HepG2 (cell line): ENCODE data around the gene MLLT10. TPM values are rescaled to one million over a fixed set of nuclear protein-coding genes. Genes with fewer than 3 reads are reported as not detected.

ENCODE experiments used
- BATF2 ChIP-seq: sonication (generic); formaldehyde crosslinking; IDR thresholded peaks from 2 replicates; pipeline ENCODE4 v1.8.0; 2022; ENCODE audit warnings: mild to moderate bottlenecking, missing genetic modification reagents, moderate library complexity
- EEA1 ChIP-seq: sonication (generic); formaldehyde crosslinking; IDR thresholded peaks from 2 replicates; pipeline ENCODE4 v1.5.1; 2020; ENCODE audit warnings: mild to moderate bottlenecking, missing genetic modification reagents, borderline replicate concordance
- FOXP1 ChIP-seq, 2 experiments: fragments of 450-650 bp in 1 of 2; IDR thresholded peaks; 2 replicates each; pipeline ENCODE4 v1.6.1; 2017 to 2018; ENCODE audit warnings: antibody characterized with exemption in 1 of 2
- FOXP4 ChIP-seq: sonication (generic); formaldehyde crosslinking; IDR thresholded peaks from 2 replicates; pipeline ENCODE4 v1.4.0; 2020; ENCODE audit warnings: missing genetic modification reagents
- HNRNPK ChIP-seq: fragments of 200-400 bp; formaldehyde crosslinking; IDR thresholded peaks from 2 replicates; pipeline ENCODE4 v1.6.1; 2018; ENCODE audit warnings: low read length, low read depth, moderate library complexity, mild to moderate bottlenecking; ENCODE audit not compliant: poor library complexity, severe bottlenecking
- KDM4B ChIP-seq: sonication (generic); formaldehyde crosslinking; IDR thresholded peaks from 2 replicates; pipeline ENCODE4 v1.4.0; 2020; ENCODE audit warnings: missing genetic modification reagents
- MBNL3 ChIP-seq: fragments of 250-450 bp; sonication (Bioruptor Pico); conservative IDR thresholded peaks from 2 replicates; pipeline ENCODE4 v1.8.0; 2022; ENCODE audit warnings: mild to moderate bottlenecking, inconsistent platforms
- NFYC ChIP-seq: IDR thresholded peaks from 2 replicates; pipeline ENCODE4 v1.6.1; 2016; ENCODE audit warnings: missing genetic modification reagents, missing compliant biosample characterization
- NR2F2 ChIP-seq: IDR thresholded peaks from 2 replicates; pipeline ENCODE4 v1.6.1; 2012; ENCODE audit warnings: low read depth, inconsistent platforms, borderline replicate concordance
- PLRG1 ChIP-seq: fragments of 450-650 bp; conservative IDR thresholded peaks from 2 replicates; pipeline ENCODE4 v1.6.1; 2016
- SKIL ChIP-seq: sonication (generic); formaldehyde crosslinking; IDR thresholded peaks from 2 replicates; pipeline ENCODE4 v1.8.0; 2022; ENCODE audit warnings: missing genetic modification reagents, mild to moderate bottlenecking, moderate library complexity, borderline replicate concordance
- SMARCC2 ChIP-seq: fragments of 450-650 bp; IDR thresholded peaks from 2 replicates; pipeline ENCODE4 v1.6.1; 2017; ENCODE audit warnings: antibody characterized with exemption, mild to moderate bottlenecking
- ZBTB3 ChIP-seq: sonication (generic); formaldehyde crosslinking; IDR thresholded peaks from 2 replicates; pipeline ENCODE4 v1.4.0; 2020; ENCODE audit warnings: low read depth, mild to moderate bottlenecking, moderate library complexity, missing genetic modification reagents, borderline replicate concordance
- ZBTB39 ChIP-seq: sonication (generic); formaldehyde crosslinking; IDR thresholded peaks from 2 replicates; pipeline ENCODE4 v1.5.0; 2020; ENCODE audit warnings: missing genetic modification reagents
- ZMYM3 ChIP-seq: sonication (generic); formaldehyde crosslinking; IDR thresholded peaks from 2 replicates; pipeline ENCODE4 v1.5.1; 2020; ENCODE audit warnings: mild to moderate bottlenecking, missing genetic modification reagents
- ZNF124 ChIP-seq: sonication (generic); formaldehyde crosslinking; IDR thresholded peaks from 2 replicates; pipeline ENCODE4 v1.4.0; 2020; ENCODE audit warnings: missing genetic modification reagents
- ZNF17 ChIP-seq: sonication (generic); formaldehyde crosslinking; IDR thresholded peaks from 2 replicates; pipeline ENCODE4 v1.5.0; 2020; ENCODE audit warnings: mild to moderate bottlenecking, missing genetic modification reagents
- ZNF331 ChIP-seq: sonication (generic); formaldehyde crosslinking; IDR thresholded peaks from 2 replicates; pipeline ENCODE4 v1.4.0; 2020; ENCODE audit warnings: missing genetic modification reagents
- ZNF589 ChIP-seq: sonication (generic); formaldehyde crosslinking; conservative IDR thresholded peaks from 2 replicates; pipeline ENCODE4 v1.8.0; 2022; ENCODE audit warnings: mild to moderate bottlenecking, moderate library complexity, missing genetic modification reagents
- ZNF672 ChIP-seq: sonication (generic); formaldehyde crosslinking; IDR thresholded peaks from 2 replicates; pipeline ENCODE4 v1.8.1; 2022; ENCODE audit warnings: missing genetic modification reagents
- ZNF704 ChIP-seq: sonication (generic); formaldehyde crosslinking; IDR thresholded peaks from 2 replicates; pipeline ENCODE4 v1.8.1; 2023; ENCODE audit warnings: mild to moderate bottlenecking, inconsistent platforms, moderate library complexity, missing genetic modification reagents, borderline replicate concordance
- ZNF713 ChIP-seq: sonication (generic); formaldehyde crosslinking; IDR thresholded peaks from 2 replicates; pipeline ENCODE4 v1.4.0; 2020; ENCODE audit warnings: mild to moderate bottlenecking, missing genetic modification reagents
- polyA plus RNA-seq, 8 experiments: library from polyadenylated mRNA; depleted of rRNA in 3 of 8; stranded (reverse) in 7 of 8; unstranded in 1 of 8; fragments of >200 nt; fragmentation: Illumina TruSeq in 4 of 8; extraction: Trizol in 4 of 8; gene quantifications; 2 replicates each; pipeline versions ENCODE4 v1.2.1 to v1.2.3, GENCODE V29; 2011 to 2016; ENCODE audit warnings: low read depth in 4 of 8, missing spikeins in 1 of 8, mixed read lengths in 1 of 8; ENCODE audit not compliant: insufficient read depth in 1 of 8
- total RNA-seq, 5 experiments: library from RNA; depleted of rRNA; stranded (reverse); fragments of >200 nt; fragmentation: Illumina TruSeq; extraction: Trizol; gene quantifications; 2 replicates each; pipeline ENCODE4 v1.2.3, GENCODE V29; 2016; ENCODE audit warnings: low read depth in 1 of 5

The MLLT10 gene
- total and polyA plus RNA-seq, 2 of the 13 experiments (the other 11 are each of a cell fraction or from before 2014, with no cell fraction given), result 51.3 to 84.1 TPM

- TF ChIP-seq ZBTB39 (peak; percentile 63; the same call in 1 of the 2 replicates), ZMYM3 (0 out of 2 replicates have a peak, but pooled peaks have one; percentile 32), NR2F2 (no peak), ZNF672 (CRISPR knock-in tag) (0 out of 2 replicates have a peak, but pooled peaks have one; percentile 50), FOXP1 (IDR thresholded peaks at IDR 0.05) (no peak), FOXP1 (CRISPR knock-in tag; IDR thresholded peaks at IDR 0.05) (no peak), ZNF17 (CRISPR knock-in tag) (no peak), HNRNPK (peak; percentile 92), PLRG1 (no peak), EEA1 (peak; percentile 85), ZNF124 (CRISPR knock-in tag) (no peak), ZNF589 (CRISPR knock-in tag) (no peak; the same call in 1 of the 2 replicates), ZBTB3 (CRISPR knock-in tag) (peak; percentile 55), FOXP4 (CRISPR knock-in tag) (no peak), SKIL (CRISPR knock-in tag) (no peak), KDM4B (no peak), MBNL3 (CRISPR knock-in tag) (no peak), ZNF704 (CRISPR knock-in tag) (0 out of 2 replicates have a peak, but pooled peaks have one; percentile 25), ZNF331 (CRISPR knock-in tag) (no peak; the same call in 1 of the 2 replicates), NFYC (no peak), SMARCC2 (no peak), ZNF713 (CRISPR knock-in tag) (no peak), BATF2 (CRISPR knock-in tag) (no peak)
These were observed 37.5 kb upstream of the MLLT10 start (continued) for GRCh38 chr10:21496343-21497176.
